HG03066 (cell line): ENCODE results near the gene CANT1.
"Not testable (repeated sequence)": the region's sequence is repeated elsewhere in the genome, so short reads cannot be mapped to it uniquely, and the experiment has no call there.

Source experiments
- ATAC-seq: cut with Tn5 transposase; IDR thresholded peaks from one replicate; pipeline ENCODE4 v1.9.1; 2021; ENCODE audit warnings: low read depth; ENCODE audit not compliant: unreplicated experiment

Gene CANT1

GRCh38 chr17:78966123-78966813, 43.3 kb downstream of the CANT1 start:
- no peak for ATAC-seq

- no peak for ATAC-seq
Measured at GRCh38 chr17:78965491-78965924, 44.1 kb downstream of the CANT1 start.

GRCh38 chr17:78963378-78963777, 46.2 kb downstream of the CANT1 start:
- no peak for ATAC-seq

GRCh38 chr17:78962984-78963348, 46.6 kb downstream of the CANT1 start:
- ATAC-seq, result not testable (repeated sequence)

- no peak for ATAC-seq
Measured at GRCh38 chr17:78962345-78962983, 47.1 kb downstream of the CANT1 start.

- no peak for ATAC-seq
Measured at GRCh38 chr17:78961571-78961970, 48.0 kb downstream of the CANT1 start.

GRCh38 chr17:78960928-78961327, 48.6 kb downstream of the CANT1 start:
- no peak for ATAC-seq

- no peak for ATAC-seq
Measured at GRCh38 chr17:78959803-78960202, 49.8 kb downstream of the CANT1 start.

GRCh38 chr17:78958641-78959127, 50.9 kb downstream of the CANT1 start:
- no peak for ATAC-seq

- no peak for ATAC-seq
Measured at GRCh38 chr17:78957128-78957527, 52.4 kb downstream of the CANT1 start.

- ATAC-seq, result no peak
Measured at GRCh38 chr17:78956254-78956653, 53.3 kb downstream of the CANT1 start.

- no peak for ATAC-seq
Measured at GRCh38 chr17:78954684-78955083, 54.9 kb downstream of the CANT1 start.

GRCh38 chr17:78953356-78954350, 55.9 kb downstream of the CANT1 start:
- ATAC-seq, result no peak

GRCh38 chr17:78952706-78953105, 56.9 kb downstream of the CANT1 start:
- no peak for ATAC-seq

- ATAC-seq, result no peak
Measured at GRCh38 chr17:78951967-78952551, 57.5 kb downstream of the CANT1 start.

- ATAC-seq, result no peak
Measured at GRCh38 chr17:78950870-78951269, 58.7 kb downstream of the CANT1 start.

GRCh38 chr17:78947235-78948149, 62.1 kb downstream of the CANT1 start:
- ATAC-seq, result no peak

- ATAC-seq, result no peak
Measured at GRCh38 chr17:78946631-78947030, 62.9 kb downstream of the CANT1 start.

GRCh38 chr17:78946131-78946530, 63.4 kb downstream of the CANT1 start:
- no peak for ATAC-seq

- ATAC-seq, result not testable (repeated sequence)
Measured at GRCh38 chr17:78945455-78945854, 64.1 kb downstream of the CANT1 start.
